B cell (primary cell): ENCODE measurements around the gene JPH2. TPM values are rescaled to one million over a fixed set of nuclear protein-coding genes. Genes with fewer than 3 reads are reported as not detected.

Experiments used
- ATAC-seq: fragments of 200-7000 bp; cut with Tn5 transposase; one replicate; pipeline ENCODE4 v1.10.0; 2021; ENCODE audit warnings: low read depth, mild to moderate bottlenecking, moderate number of reproducible peaks, moderate library complexity
- CTCF ChIA-PET: fragments of 350-600 bp; sonication (Branson Sonifier 250); formaldehyde crosslinking; loops from one replicate; lab custom pipeline; 2021; ENCODE audit warnings: antibody characterized with exemption, inconsistent platforms; lab: Charles Lee
- POLR2A ChIA-PET: fragments of 350-600 bp; sonication (Branson Sonifier 250); formaldehyde crosslinking; loops from one replicate; lab custom pipeline; 2021; ENCODE audit warnings: antibody characterized with exemption; lab: Charles Lee
- DNase-seq: peaks from one replicate; pipeline ENCODE4 v3.0.0; 2013
- H2AFZ ChIP-seq: 2 replicates; pipeline ENCODE4 v1.6.1; 2012; ENCODE audit warnings: mild to moderate bottlenecking, low read depth, low read length; ENCODE audit not compliant: insufficient read depth, poor library complexity, severe bottlenecking
- H3K27ac ChIP-seq, 2 donors: 1 replicate in 1 of 2; 2 replicates in 1 of 2; pipeline ENCODE4 v1.5.1; 2012 to 2013; ENCODE audit warnings: low read length in 2 of 2, mild to moderate bottlenecking in 2 of 2, moderate library complexity in 1 of 2
- H3K27me3 ChIP-seq, 4 experiments: fragments of 200-600 bp in 1 of 4; sonication (generic) in 1 of 4; replicated peaks in 1 of 4; 1 replicate in 2 of 4; 2 replicates in 2 of 4; pipeline versions ENCODE4 v1.6.1 to v1.7.0; 2013 to 2016; ENCODE audit warnings: low read length in 3 of 4, mild to moderate bottlenecking in 2 of 4, mixed read lengths in 1 of 4, moderate library complexity in 1 of 4; ENCODE audit not compliant: insufficient read depth in 4 of 4, control insufficient read depth in 3 of 4; ENCODE audit errors: control extremely low read depth in 1 of 4
- H3K36me3 ChIP-seq, 2 experiments: replicated peaks in 1 of 2; 1 replicate in 1 of 2; 2 replicates in 1 of 2; pipeline versions ENCODE4 v1.6.1 to v1.7.1; 2013; ENCODE audit warnings: low read length in 1 of 2; ENCODE audit not compliant: insufficient read depth in 2 of 2, control insufficient read depth in 1 of 2; ENCODE audit errors: control extremely low read depth in 1 of 2, extremely low read depth in 1 of 2
- H3K4me1 ChIP-seq, 2 donors: fragments of 200-600 bp in 1 of 2; sonication (generic) in 1 of 2; 1 replicate in 1 of 2; 2 replicates in 1 of 2; pipeline versions ENCODE4 v1.5.1 to v1.6.1; 2013 to 2017; ENCODE audit warnings: low read length in 2 of 2; ENCODE audit not compliant: control insufficient read depth in 2 of 2, insufficient read depth in 2 of 2
- H3K4me2 ChIP-seq: replicated peaks from 2 replicates; pipeline ENCODE3; 2012; ENCODE audit warnings: mild to moderate bottlenecking, low read depth, low read length; ENCODE audit not compliant: poor library complexity, severe bottlenecking
- H3K4me3 ChIP-seq, 5 experiments: fragments of 200-600 bp in 1 of 5; sonication (generic) in 1 of 5; 1 replicate in 3 of 5; 2 replicates in 2 of 5; pipeline versions ENCODE4 v1.5.1 to v1.7.0; 2011 to 2016; ENCODE audit warnings: low read length in 4 of 5, mild to moderate bottlenecking in 4 of 5, low read depth in 2 of 5, control low read depth in 1 of 5, moderate library complexity in 1 of 5; ENCODE audit not compliant: insufficient read depth in 1 of 5; ENCODE audit errors: control extremely low read depth in 1 of 5, extremely low read depth in 1 of 5
- H3K79me2 ChIP-seq: fragments of 200-600 bp; sonication (generic); one replicate; pipeline ENCODE4 v1.6.0; 2016; ENCODE audit warnings: low read length; ENCODE audit not compliant: control insufficient read depth, insufficient read depth
- H3K9ac ChIP-seq: fragments of 200-600 bp; sonication (generic); 2 replicates; pipeline ENCODE4 v1.6.1; 2017; ENCODE audit warnings: mild to moderate bottlenecking, low read length, moderate library complexity
- H3K9me3 ChIP-seq, 3 donors: one replicate each; pipeline versions ENCODE4 v1.6.1 to v1.7.1; 2013; ENCODE audit warnings: low read length in 2 of 3; ENCODE audit not compliant: control insufficient read depth in 2 of 3, insufficient read depth in 1 of 3; ENCODE audit errors: control extremely low read depth in 1 of 3
- H4K20me1 ChIP-seq: 2 replicates; pipeline ENCODE4 v1.6.0; 2012; ENCODE audit warnings: mild to moderate bottlenecking, low read length; ENCODE audit not compliant: insufficient read depth, control insufficient read depth, poor library complexity, severe bottlenecking
- H3K27ac Mint-ChIP-seq: one replicate; pipeline ENCODE4 v1.8.0; 2021; ENCODE audit warnings: mixed read lengths
- H3K27me3 Mint-ChIP-seq: one replicate; pipeline ENCODE4 v1.8.0; 2021; ENCODE audit warnings: mixed read lengths
- H3K4me1 Mint-ChIP-seq: one replicate; pipeline ENCODE4 v1.8.0; 2021; ENCODE audit warnings: mixed read lengths
- H3K4me3 Mint-ChIP-seq: one replicate; pipeline ENCODE4 v1.8.0; 2021; ENCODE audit warnings: mixed read lengths
- H3K9me3 Mint-ChIP-seq: one replicate; pipeline ENCODE4 v1.8.0; 2022; ENCODE audit warnings: mixed read lengths; ENCODE audit not compliant: insufficient read depth
- EZH2 ChIP-seq: IDR thresholded peaks from 2 replicates; pipeline ENCODE4 v1.6.1; 2012; ENCODE audit warnings: borderline replicate concordance, low read depth, mild to moderate bottlenecking, moderate library complexity, low read length; ENCODE audit not compliant: insufficient read depth, poor library complexity, severe bottlenecking
- WGBS: methylation state at CpG from one replicate; pipeline ENCODE4 v1.1.5; 2013; ENCODE audit warnings: missing lambda C conversion rate; ENCODE audit not compliant: insufficient coverage; 5-methylcytosine and 5-hydroxymethylcytosine counted together
- intact Hi-C: fragments of 100-400 bp; cut with micrococcal nuclease; formaldehyde crosslinking; loops from one replicate; pipeline ENCODE4 v1.10.0; 2022
- polyA plus RNA-seq: library from polyadenylated mRNA; depleted of rRNA; stranded (reverse); fragments of >200 nt; gene quantifications from 2 replicates; pipeline ENCODE4 v1.2.3, GENCODE V29; 2012
- total RNA-seq, 2 donors: library from RNA; stranded (reverse); fragments of 120-200 nt in 1 of 2; gene quantifications; 1 replicate in 1 of 2; 2 replicates in 1 of 2; pipeline versions ENCODE4 v1.2.3 to v1.2.4, GENCODE V29; 2013 to 2022
- TF ChIP-seq, protein P1 (sequence below): fragments of 200-600 bp; IDR thresholded peaks from one replicate; pipeline ENCODE4 v1.8.0; 2022; ENCODE audit warnings: antibody characterized with exemption, mild to moderate bottlenecking

Gene JPH2
- total and polyA plus RNA-seq, 2 donors (not counting 1 experiment from before 2014, with no cell fraction given): 0.10 TPM; not detected in 1

DNA sequence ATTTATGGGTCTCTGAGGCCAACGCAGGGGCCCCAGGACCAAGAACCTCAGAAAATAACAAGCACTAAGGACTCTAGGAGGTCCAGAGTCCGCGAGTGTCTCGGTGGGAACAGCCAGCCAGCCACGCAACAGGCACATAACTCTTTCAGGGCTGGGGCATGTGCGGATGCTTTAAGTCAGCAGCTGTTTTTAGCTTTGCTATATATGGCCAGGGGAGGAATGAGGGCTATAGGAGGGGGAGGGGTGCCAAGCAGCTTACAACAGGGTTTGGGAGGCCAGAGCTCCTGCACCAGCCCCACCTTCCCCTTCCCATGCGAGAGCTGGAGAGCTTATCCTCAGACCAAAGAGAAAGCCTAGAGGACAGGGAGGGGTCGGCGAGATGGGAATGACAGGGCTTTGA, 6.2 kb downstream of the JPH2 start:
- H3K4me2 ChIP-seq: no peak overlapping the region
- intact Hi-C loops: no loop called here
- no peaks in the 10 kb centered on the region for H3K9me3 Mint-ChIP-seq

GRCh38 chr20:44176833-44177534, 10.0 kb downstream of the JPH2 start:
- no peak overlapping the region for H3K4me3 Mint-ChIP-seq
- H3K27ac ChIP-seq: no peak overlapping the region
- no peaks in the 10 kb centered on the region for H4K20me1 ChIP-seq
- no peak overlapping the region for H3K4me3 ChIP-seq
- ChIA-PET CTCF (interaction anchor here (1.0 kb wide), 1 partner anchor 13 kb away, joined by 5 read pairs; no protein-coding TSS in a partner anchor), POLR2A (no interaction called here)
- peaks cover 0 to 3% (median 0%) of the 10 kb centered on the region in 3 donors for H3K9me3 ChIP-seq
- H3K36me3 ChIP-seq: no peaks in the 10 kb centered on the region
- no peak overlapping the region for H3K9ac ChIP-seq
- H3K27me3 Mint-ChIP-seq: peaks cover 43% of the 10 kb centered on the region
- no peaks in the 10 kb centered on the region for H3K9me3 Mint-ChIP-seq
- H3K4me1 ChIP-seq: no peaks in the 10 kb centered on the region
- H2AFZ ChIP-seq: no peak overlapping the region
- no peak overlapping the region for H3K4me2 ChIP-seq
- H3K79me2 ChIP-seq: no peaks in the 10 kb centered on the region
- H3K27ac Mint-ChIP-seq: no peak overlapping the region
- TF ChIP-seq, protein P1, sequence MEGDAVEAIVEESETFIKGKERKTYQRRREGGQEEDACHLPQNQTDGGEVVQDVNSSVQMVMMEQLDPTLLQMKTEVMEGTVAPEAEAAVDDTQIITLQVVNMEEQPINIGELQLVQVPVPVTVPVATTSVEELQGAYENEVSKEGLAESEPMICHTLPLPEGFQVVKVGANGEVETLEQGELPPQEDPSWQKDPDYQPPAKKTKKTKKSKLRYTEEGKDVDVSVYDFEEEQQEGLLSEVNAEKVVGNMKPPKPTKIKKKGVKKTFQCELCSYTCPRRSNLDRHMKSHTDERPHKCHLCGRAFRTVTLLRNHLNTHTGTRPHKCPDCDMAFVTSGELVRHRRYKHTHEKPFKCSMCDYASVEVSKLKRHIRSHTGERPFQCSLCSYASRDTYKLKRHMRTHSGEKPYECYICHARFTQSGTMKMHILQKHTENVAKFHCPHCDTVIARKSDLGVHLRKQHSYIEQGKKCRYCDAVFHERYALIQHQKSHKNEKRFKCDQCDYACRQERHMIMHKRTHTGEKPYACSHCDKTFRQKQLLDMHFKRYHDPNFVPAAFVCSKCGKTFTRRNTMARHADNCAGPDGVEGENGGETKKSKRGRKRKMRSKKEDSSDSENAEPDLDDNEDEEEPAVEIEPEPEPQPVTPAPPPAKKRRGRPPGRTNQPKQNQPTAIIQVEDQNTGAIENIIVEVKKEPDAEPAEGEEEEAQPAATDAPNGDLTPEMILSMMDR: no peak
- TF ChIP-seq EZH2: no peak
- no peaks in the 10 kb centered on the region for H3K4me1 Mint-ChIP-seq
- H3K27me3 ChIP-seq: peaks cover 0 to 17% (median 8%) of the 10 kb centered on the region in 4 experiments
- 76% methylated on average over 12 of the region's 14 CpGs for WGBS
- ATAC-seq (no peak), DNase-seq (no peak)
- intact Hi-C loops: no loop called here

More for the DNA sequence above, 6.2 kb downstream of the JPH2 start:
- H3K4me1 Mint-ChIP-seq: no peaks in the 10 kb centered on the region
- no peak for ATAC-seq
- H3K36me3 ChIP-seq: no peaks in the 10 kb centered on the region
- no peak overlapping the region for H3K9ac ChIP-seq
- no peaks in the 10 kb centered on the region for H3K79me2 ChIP-seq
- H3K4me3 Mint-ChIP-seq: no peak overlapping the region
- peaks cover 48% of the 10 kb centered on the region for H3K27me3 Mint-ChIP-seq
- peaks cover 0 to 34% (median 10%) of the 10 kb centered on the region in 4 experiments for H3K27me3 ChIP-seq
- H3K4me3 ChIP-seq: no peak overlapping the region
- WGBS: 61% methylated on average over 4 of the region's 9 CpGs
- no peak overlapping the region for H3K27ac ChIP-seq
- H3K27ac Mint-ChIP-seq: no peak overlapping the region
- no peaks in the 10 kb centered on the region for H4K20me1 ChIP-seq
- H2AFZ ChIP-seq: no peak overlapping the region
- no peaks in the 10 kb centered on the region for H3K9me3 ChIP-seq
- CTCF ChIA-PET: interaction anchor here (1.1 to 2.0 kb wide), 2 partner anchors 9 to 15 kb away, joined by 4 read pairs; no protein-coding TSS in a partner anchor
- TF ChIP-seq, protein P1: no peak
- POLR2A ChIA-PET: no interaction called here
- no peaks in the 10 kb centered on the region for H3K4me1 ChIP-seq
- no peak for DNase-seq
